Esophagus squamous epithelium (tissue), 4 donors: Measurements from ENCODE around the gene LRP1B.

ENCODE experiments used
- POLR2A ChIP-seq, 4 donors: fragments of 450-650 bp; IDR thresholded peaks; one replicate each; pipeline ENCODE4 v1.6.1; 2017; ENCODE audit warnings: antibody characterized with exemption in 4 of 4, mild to moderate bottlenecking in 4 of 4, moderate library complexity in 3 of 4
- TF ChIP-seq, protein P1 (sequence below), 6 experiments: fragments of 450-650 bp in 4 of 6; fragments of 200-600 bp in 2 of 6; sonication (generic) in 2 of 6; IDR thresholded peaks; one replicate each; pipeline ENCODE4 v1.5.1; 2016 to 2019; ENCODE audit warnings: antibody characterized with exemption in 6 of 6, mild to moderate bottlenecking in 4 of 6, moderate library complexity in 4 of 6

DNA sequence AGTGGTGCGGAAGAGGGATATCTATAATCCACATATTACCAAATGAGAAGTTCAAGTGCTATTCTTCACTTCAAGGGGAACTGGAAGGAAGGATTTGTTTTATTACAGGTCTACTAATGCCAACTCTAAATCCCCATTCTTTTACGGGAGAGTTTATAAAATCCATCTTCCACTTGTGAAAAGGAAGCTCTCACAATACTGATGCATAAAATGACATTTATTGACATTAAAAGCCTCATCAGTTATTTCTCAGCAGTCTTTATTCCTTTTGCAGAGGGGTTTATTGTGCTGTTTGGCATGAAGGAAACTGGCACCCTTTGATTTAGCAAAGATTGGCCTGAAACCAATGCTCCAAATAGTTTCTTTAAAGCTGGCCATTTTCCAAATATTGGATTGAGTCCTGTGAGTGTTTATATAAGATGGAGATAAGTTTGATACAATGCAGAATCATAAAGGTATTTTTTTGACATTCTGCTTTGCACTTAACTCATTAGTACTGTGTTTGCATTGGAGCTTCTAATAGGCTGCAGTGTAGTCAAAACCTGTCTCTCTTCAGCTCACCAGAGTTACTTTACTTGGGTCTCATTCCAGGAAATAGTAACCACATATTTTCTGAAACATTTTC, 26.6 kb downstream of the LRP1B start:
- TF ChIP-seq, protein P1, sequence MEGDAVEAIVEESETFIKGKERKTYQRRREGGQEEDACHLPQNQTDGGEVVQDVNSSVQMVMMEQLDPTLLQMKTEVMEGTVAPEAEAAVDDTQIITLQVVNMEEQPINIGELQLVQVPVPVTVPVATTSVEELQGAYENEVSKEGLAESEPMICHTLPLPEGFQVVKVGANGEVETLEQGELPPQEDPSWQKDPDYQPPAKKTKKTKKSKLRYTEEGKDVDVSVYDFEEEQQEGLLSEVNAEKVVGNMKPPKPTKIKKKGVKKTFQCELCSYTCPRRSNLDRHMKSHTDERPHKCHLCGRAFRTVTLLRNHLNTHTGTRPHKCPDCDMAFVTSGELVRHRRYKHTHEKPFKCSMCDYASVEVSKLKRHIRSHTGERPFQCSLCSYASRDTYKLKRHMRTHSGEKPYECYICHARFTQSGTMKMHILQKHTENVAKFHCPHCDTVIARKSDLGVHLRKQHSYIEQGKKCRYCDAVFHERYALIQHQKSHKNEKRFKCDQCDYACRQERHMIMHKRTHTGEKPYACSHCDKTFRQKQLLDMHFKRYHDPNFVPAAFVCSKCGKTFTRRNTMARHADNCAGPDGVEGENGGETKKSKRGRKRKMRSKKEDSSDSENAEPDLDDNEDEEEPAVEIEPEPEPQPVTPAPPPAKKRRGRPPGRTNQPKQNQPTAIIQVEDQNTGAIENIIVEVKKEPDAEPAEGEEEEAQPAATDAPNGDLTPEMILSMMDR (IDR thresholded peaks at IDR 0.05) = no peak
- TF ChIP-seq POLR2A (IDR thresholded peaks at IDR 0.05) = no peak
